Ascending aorta (tissue), 2 donors: ENCODE data around the gene MTHFSD. TPM values are rescaled to one million over a fixed set of nuclear protein-coding genes. Genes with fewer than 3 reads are reported as not detected.

Experiments used
- DNase-seq, 2 donors: peaks; one replicate each; pipeline ENCODE4 v3.0.0-alpha.2; 2019; ENCODE audit warnings: low spot score in 2 of 2
- H3K27ac ChIP-seq, 2 donors: fragments of 200-600 bp; sonication (generic); one replicate each; pipeline ENCODE4 v1.5.1; 2016 to 2017; ENCODE audit warnings: mild to moderate bottlenecking in 1 of 2
- H3K27me3 ChIP-seq: fragments of 200-600 bp; sonication (generic); one replicate; pipeline ENCODE4 v1.5.1; 2017
- H3K36me3 ChIP-seq, 2 donors: fragments of 200-600 bp; sonication (generic); one replicate each; pipeline ENCODE4 v1.5.1; 2016
- H3K4me1 ChIP-seq, 2 donors: fragments of 200-600 bp; sonication (generic); one replicate each; pipeline ENCODE4 v1.5.1; 2016 to 2017; ENCODE audit warnings: mild to moderate bottlenecking in 1 of 2
- H3K4me3 ChIP-seq, 2 donors: fragments of 200-600 bp; sonication (generic); one replicate each; pipeline ENCODE4 v1.5.1; 2016 to 2017; ENCODE audit warnings: mild to moderate bottlenecking in 1 of 2
- H3K9me3 ChIP-seq, 2 donors: fragments of 200-600 bp; sonication (generic); one replicate each; pipeline ENCODE4 v1.5.1; 2016
- intact Hi-C: fragments of 100-400 bp; cut with DNase I; formaldehyde crosslinking; loops from one replicate; pipeline ENCODE4 v1.15.1; 2023
- total RNA-seq: library from RNA; depleted of rRNA; stranded (reverse); fragments of >200 nt; gene quantifications from one replicate; pipeline ENCODE4 v1.1.0, GENCODE V29; 2016
- TF ChIP-seq, protein P1 (sequence below), 3 experiments: fragments of 200-600 bp in 2 of 3; fragments of 450-650 bp in 1 of 3; sonication (generic) in 2 of 3; IDR thresholded peaks; one replicate each; pipeline ENCODE4 v1.5.1; 2016 to 2019; ENCODE audit warnings: antibody characterized with exemption in 3 of 3, mild to moderate bottlenecking in 1 of 3, moderate library complexity in 1 of 3

Gene MTHFSD
- total RNA-seq, 1 donor from 2014 or later: 44.1 TPM

DNA sequence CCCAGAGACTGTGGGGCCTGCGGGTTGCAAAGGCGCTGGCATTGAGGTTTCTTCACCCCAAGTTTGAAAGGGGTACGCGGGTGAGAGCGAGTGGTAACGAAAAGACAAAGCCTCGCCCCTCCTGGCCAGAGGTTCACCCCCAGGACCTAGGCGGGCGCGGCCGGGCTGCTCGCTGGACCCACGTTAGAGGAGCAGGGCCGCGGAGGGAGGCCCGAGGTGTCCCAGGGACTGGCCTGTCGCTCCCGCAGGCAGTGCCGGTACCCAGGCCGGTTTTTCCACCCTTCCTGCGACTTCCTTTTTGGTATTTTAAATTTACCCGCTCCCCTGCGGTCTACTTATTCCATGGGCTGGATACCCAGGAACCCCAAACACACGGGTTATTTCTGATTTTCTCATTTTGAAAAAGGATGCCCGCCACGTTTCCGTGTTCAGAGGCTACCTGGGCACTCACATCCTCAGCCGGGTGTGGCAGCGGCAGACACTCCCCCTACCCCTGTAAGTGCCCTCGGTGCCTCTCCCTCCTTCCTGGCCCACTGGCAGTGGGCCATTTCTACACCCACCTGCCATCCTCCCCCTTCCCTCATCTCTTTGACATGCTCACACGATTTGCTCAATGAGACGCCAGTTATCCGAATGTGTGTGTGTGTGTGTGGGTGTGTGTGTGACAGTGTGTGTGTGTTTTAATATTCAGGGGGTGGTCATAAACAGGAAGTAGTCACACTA is 21.7 kb upstream of the MTHFSD start:
- Histone ChIP-seq H3K27me3 (no peaks in the 10 kb centered on the region), H3K4me3 (peak overlapping the region; percentile 57 to 79), H3K27ac (peak overlapping the region; percentile 91 to 99), H3K36me3 (peaks cover 0 to 10% of the 10 kb centered on the region in 2 donors), H3K4me1 (peaks cover 7 to 53% of the 10 kb centered on the region in 2 donors), H3K9me3 (no peaks in the 10 kb centered on the region)
- intact Hi-C loops: loop anchor here (2.0 to 5.0 kb wide), 2 partner anchors 104 to 256 kb away; no protein-coding TSS in a partner anchor
- peak in 1 of 2 donors; percentile 72 for DNase-seq
- TF ChIP-seq, protein P1, sequence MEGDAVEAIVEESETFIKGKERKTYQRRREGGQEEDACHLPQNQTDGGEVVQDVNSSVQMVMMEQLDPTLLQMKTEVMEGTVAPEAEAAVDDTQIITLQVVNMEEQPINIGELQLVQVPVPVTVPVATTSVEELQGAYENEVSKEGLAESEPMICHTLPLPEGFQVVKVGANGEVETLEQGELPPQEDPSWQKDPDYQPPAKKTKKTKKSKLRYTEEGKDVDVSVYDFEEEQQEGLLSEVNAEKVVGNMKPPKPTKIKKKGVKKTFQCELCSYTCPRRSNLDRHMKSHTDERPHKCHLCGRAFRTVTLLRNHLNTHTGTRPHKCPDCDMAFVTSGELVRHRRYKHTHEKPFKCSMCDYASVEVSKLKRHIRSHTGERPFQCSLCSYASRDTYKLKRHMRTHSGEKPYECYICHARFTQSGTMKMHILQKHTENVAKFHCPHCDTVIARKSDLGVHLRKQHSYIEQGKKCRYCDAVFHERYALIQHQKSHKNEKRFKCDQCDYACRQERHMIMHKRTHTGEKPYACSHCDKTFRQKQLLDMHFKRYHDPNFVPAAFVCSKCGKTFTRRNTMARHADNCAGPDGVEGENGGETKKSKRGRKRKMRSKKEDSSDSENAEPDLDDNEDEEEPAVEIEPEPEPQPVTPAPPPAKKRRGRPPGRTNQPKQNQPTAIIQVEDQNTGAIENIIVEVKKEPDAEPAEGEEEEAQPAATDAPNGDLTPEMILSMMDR (IDR thresholded peaks at IDR 0.05): no peak

DNA sequence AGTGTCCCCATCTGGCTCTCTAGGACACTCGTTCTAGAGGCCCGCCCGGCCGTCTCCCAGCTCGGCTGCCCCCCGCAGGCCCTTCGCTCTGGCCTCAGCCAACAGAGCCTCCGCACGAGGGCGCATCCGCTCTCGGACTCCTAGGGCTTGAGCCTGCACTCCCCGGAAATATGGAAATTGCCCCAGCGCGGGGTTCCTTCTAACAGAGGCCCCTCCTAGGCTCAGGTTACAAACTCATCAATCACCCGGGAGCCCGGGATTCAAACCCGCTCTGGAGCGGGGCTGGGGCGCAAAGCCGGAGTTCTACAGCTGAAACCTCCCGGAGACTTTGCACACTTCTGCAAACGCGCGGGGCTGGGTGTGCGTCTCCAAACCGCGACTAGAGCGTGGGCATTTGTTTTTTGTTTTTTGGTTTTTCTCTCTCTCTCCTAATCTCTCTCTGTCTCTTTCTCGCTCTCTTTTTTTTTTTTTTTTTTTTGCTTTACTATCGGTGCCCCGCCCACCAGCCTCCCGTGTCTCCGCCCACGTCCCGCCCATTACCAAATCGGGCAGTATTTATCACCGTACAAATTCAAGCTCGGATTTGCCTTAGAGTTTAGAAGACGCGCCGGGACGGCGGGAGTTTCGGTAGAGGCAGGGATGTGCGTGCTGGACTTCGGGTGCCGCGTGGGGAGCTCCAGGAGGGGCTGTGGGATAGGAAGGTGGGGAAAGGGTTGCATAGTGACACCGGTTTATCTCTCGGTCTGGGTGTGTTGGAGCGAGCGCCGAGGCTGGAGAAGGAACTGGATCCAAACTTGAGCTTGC is 20.9 kb upstream of the MTHFSD start:
- H3K4me1 ChIP-seq: peaks cover 7 to 53% of the 10 kb centered on the region in 2 donors
- peak overlapping the region; percentile 57 to 79 for H3K4me3 ChIP-seq
- H3K27ac ChIP-seq: peak overlapping the region; percentile 91 to 99
- H3K9me3 ChIP-seq: no peaks in the 10 kb centered on the region
- DNase-seq: peak; percentile 75 to 96
- H3K27me3 ChIP-seq: no peaks in the 10 kb centered on the region
- intact Hi-C loops: loop anchor here (2.0 to 5.0 kb wide), 3 partner anchors 89 to 256 kb away; no protein-coding TSS in a partner anchor
- TF ChIP-seq, protein P1 (IDR thresholded peaks at IDR 0.05): peak; percentile 68 to 75 (median 70)
- H3K36me3 ChIP-seq: peaks cover 0 to 18% of the 10 kb centered on the region in 2 donors

DNA sequence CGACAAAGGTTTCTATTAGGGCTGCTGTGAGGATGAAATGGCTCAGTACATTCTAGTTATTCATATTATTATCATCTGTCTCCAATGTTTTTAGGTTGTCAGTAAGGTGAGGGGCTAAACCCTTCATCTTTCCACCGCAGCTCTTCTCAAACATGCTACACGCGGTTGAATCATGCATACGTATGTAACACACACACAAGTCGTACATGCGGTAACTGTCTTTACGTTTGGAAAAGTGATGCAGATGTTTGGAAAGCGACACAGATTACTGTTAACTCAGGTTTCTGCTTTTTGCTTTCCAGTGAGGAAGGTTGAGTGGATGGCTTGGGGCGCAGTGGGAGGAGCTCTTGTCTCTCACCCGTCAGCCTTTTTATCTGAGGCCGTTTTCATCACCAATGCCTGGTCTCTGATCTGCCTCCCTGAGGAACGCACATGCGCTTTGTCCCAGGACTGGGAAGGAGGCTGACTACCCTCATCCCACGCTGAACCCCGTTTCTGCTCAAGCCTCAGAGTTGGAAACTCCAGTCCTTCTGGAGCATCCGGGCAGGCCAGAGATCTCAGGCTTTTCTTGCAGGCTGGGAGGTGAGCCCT is 20.2 kb upstream of the MTHFSD start:
- peaks cover 0 to 19% of the 10 kb centered on the region in 2 donors for H3K36me3 ChIP-seq
- no peak for DNase-seq
- peak overlapping the region; percentile 57 to 79 for H3K4me3 ChIP-seq
- TF ChIP-seq, protein P1 (IDR thresholded peaks at IDR 0.05): no peak
- peaks cover 7 to 52% of the 10 kb centered on the region in 2 donors for H3K4me1 ChIP-seq
- H3K9me3 ChIP-seq: no peaks in the 10 kb centered on the region
- intact Hi-C loops: loop anchor here (2.0 to 5.0 kb wide), 2 partner anchors 90 to 257 kb away; no protein-coding TSS in a partner anchor
- peak overlapping the region; percentile 91 to 98 for H3K27ac ChIP-seq
- no peaks in the 10 kb centered on the region for H3K27me3 ChIP-seq

DNA sequence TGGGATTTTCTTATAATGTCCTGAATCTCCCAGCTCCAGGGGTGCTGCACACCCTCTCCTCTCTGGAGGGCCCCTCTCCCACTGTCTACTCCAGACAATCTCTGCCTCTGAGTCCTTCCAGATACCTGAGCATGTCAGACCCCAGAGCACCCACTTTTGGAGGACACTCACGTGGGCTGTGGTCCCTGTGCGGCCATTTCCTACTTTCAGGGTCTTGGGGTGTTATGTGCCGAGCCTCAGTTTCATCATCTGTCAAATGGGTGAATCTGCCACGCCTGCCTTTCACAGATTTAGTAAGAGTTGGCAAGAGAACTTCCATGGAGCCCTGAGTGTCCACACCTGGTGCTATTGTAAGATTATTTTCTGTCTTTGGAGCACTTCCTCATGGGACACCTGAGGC is 19.6 kb upstream of the MTHFSD start:
- Histone ChIP-seq H3K36me3 (peaks cover 0 to 16% of the 10 kb centered on the region in 2 donors), H3K9me3 (no peaks in the 10 kb centered on the region), H3K4me3 (peak overlapping the region in 1 of 2 donors; percentile 79), H3K4me1 (peaks cover 7 to 46% of the 10 kb centered on the region in 2 donors), H3K27me3 (no peaks in the 10 kb centered on the region), H3K27ac (peak overlapping the region; percentile 91 to 98)
- DNase-seq: no peak
- intact Hi-C loops: loop anchor here (2.0 to 5.0 kb wide), 2 partner anchors 90 to 258 kb away; no protein-coding TSS in a partner anchor
- TF ChIP-seq, protein P1 (IDR thresholded peaks at IDR 0.05): no peak
